WTC11 (cell line): Measurements from ENCODE around the gene RAP2B. TPM values are rescaled to one million over a fixed set of nuclear protein-coding genes. Genes with fewer than 3 reads are reported as not detected.

Experiments used
- ATAC-seq: fragments of 200-7000 bp; cut with Tn5 transposase; 2 replicates; pipeline ENCODE4 v1.10.0; 2021; ENCODE audit warnings: mild to moderate bottlenecking, moderate library complexity
- CTCF ChIA-PET: fragments of 300-600 bp; sonication (Branson Sonifier 250); formaldehyde crosslinking; loops from one replicate; lab custom pipeline; 2021; ENCODE audit warnings: antibody characterized with exemption; lab: Charles Lee
- POLR2A ChIA-PET: fragments of 350-600 bp; sonication (Branson Sonifier 250); formaldehyde crosslinking; loops from one replicate; lab custom pipeline; 2021; ENCODE audit warnings: antibody characterized with exemption; lab: Charles Lee
- DNase-seq: peaks from one replicate; pipeline ENCODE4 v3.0.0; 2021; ENCODE audit warnings: low spot score
- H3K27ac Mint-ChIP-seq: 2 replicates; pipeline ENCODE4 v1.8.0; 2021; ENCODE audit warnings: mixed read lengths
- H3K27me3 Mint-ChIP-seq: 2 replicates; pipeline ENCODE4 v1.8.0; 2021; ENCODE audit warnings: low read depth, mild to moderate bottlenecking, moderate library complexity, mixed read lengths
- H3K36me3 Mint-ChIP-seq: 2 replicates; pipeline ENCODE4 v1.8.0; 2021; ENCODE audit warnings: mixed read lengths
- H3K4me1 Mint-ChIP-seq: 2 replicates; pipeline ENCODE4 v1.8.0; 2022; ENCODE audit warnings: mixed read lengths
- H3K4me3 Mint-ChIP-seq: 2 replicates; pipeline ENCODE4 v1.8.0; 2021; ENCODE audit warnings: mild to moderate bottlenecking, moderate library complexity, mixed read lengths
- H3K9me3 Mint-ChIP-seq: 2 replicates; pipeline ENCODE4 v1.8.0; 2021; ENCODE audit warnings: mixed read lengths
- ATF1 ChIP-seq: sonication (generic); formaldehyde crosslinking; IDR thresholded peaks from 2 replicates; pipeline ENCODE4 v1.8.1; 2023; ENCODE audit warnings: mild to moderate bottlenecking, moderate library complexity, missing genetic modification reagents
- CREB1 ChIP-seq: sonication (generic); formaldehyde crosslinking; IDR thresholded peaks from 2 replicates; pipeline ENCODE4 v1.8.0; 2023; ENCODE audit warnings: mild to moderate bottlenecking, missing genetic modification reagents
- GABPB1 ChIP-seq: sonication (generic); formaldehyde crosslinking; IDR thresholded peaks from 2 replicates; pipeline ENCODE4 v1.8.1; 2023; ENCODE audit warnings: mild to moderate bottlenecking, missing genetic modification reagents
- GRHL2 ChIP-seq: fragments of 250-450 bp; sonication (Bioruptor Pico); IDR thresholded peaks from 2 replicates; pipeline ENCODE4 v1.8.0; 2022; ENCODE audit warnings: mild to moderate bottlenecking, moderate library complexity; ENCODE audit not compliant: insufficient replicate concordance, severe bottlenecking
- IRF2 ChIP-seq: sonication (generic); formaldehyde crosslinking; IDR thresholded peaks from 2 replicates; pipeline ENCODE4 v1.8.0; 2022; ENCODE audit warnings: low read depth, missing genetic modification reagents, borderline replicate concordance
- JUN ChIP-seq: sonication (generic); formaldehyde crosslinking; IDR thresholded peaks from 2 replicates; pipeline ENCODE4 v1.8.0; 2023; ENCODE audit warnings: mild to moderate bottlenecking, missing genetic modification reagents
- NR3C1 ChIP-seq: sonication (generic); formaldehyde crosslinking; conservative IDR thresholded peaks from 2 replicates; pipeline ENCODE4 v1.8.1; 2023; ENCODE audit warnings: low read depth, mild to moderate bottlenecking, missing genetic modification reagents
- ZNF121 ChIP-seq: sonication (generic); formaldehyde crosslinking; IDR thresholded peaks from 2 replicates; pipeline ENCODE4 v1.8.0; 2023; ENCODE audit warnings: missing genetic modification reagents
- ZNF396 ChIP-seq: fragments of 250-450 bp; sonication (Bioruptor Pico); IDR thresholded peaks from 2 replicates; pipeline ENCODE4 v1.8.0; 2021; ENCODE audit warnings: mild to moderate bottlenecking, moderate library complexity, borderline replicate concordance
- total RNA-seq: library from RNA; stranded (reverse); gene quantifications from 3 replicates; pipeline ENCODE4 v1.2.3, GENCODE V29; 2021
- TF ChIP-seq, protein P1 (sequence below): sonication (generic); formaldehyde crosslinking; IDR thresholded peaks from 2 replicates; pipeline ENCODE4 v1.8.0; 2022; ENCODE audit warnings: mild to moderate bottlenecking, missing genetic modification reagents
- TF ChIP-seq, protein P2 (sequence below): sonication (generic); formaldehyde crosslinking; IDR thresholded peaks from 2 replicates; pipeline ENCODE4 v1.8.1; 2022; ENCODE audit warnings: mild to moderate bottlenecking, moderate library complexity, missing genetic modification reagents
- TF ChIP-seq, protein P3 (sequence below): sonication (generic); formaldehyde crosslinking; IDR thresholded peaks from 2 replicates; pipeline ENCODE4 v1.8.0; 2022; ENCODE audit warnings: mild to moderate bottlenecking, missing genetic modification reagents
- TF ChIP-seq, protein P4 (sequence below): fragments of 250-450 bp; sonication (Bioruptor Pico); IDR thresholded peaks from 2 replicates; pipeline ENCODE4 v1.8.0; 2021; ENCODE audit warnings: mild to moderate bottlenecking
- TF ChIP-seq, protein P5 (sequence below): sonication (generic); formaldehyde crosslinking; IDR thresholded peaks from 2 replicates; pipeline ENCODE4 v1.8.1; 2023; ENCODE audit warnings: mild to moderate bottlenecking, missing genetic modification reagents, moderate library complexity
- TF ChIP-seq, protein P6 (sequence below): sonication (generic); formaldehyde crosslinking; IDR thresholded peaks from 2 replicates; pipeline ENCODE4 v1.8.1; 2023; ENCODE audit warnings: mild to moderate bottlenecking, missing genetic modification reagents
- TF ChIP-seq, protein P7 (sequence below): sonication (generic); formaldehyde crosslinking; IDR thresholded peaks from 2 replicates; pipeline ENCODE4 v1.8.1; 2023; ENCODE audit warnings: mild to moderate bottlenecking, missing genetic modification reagents, borderline replicate concordance

The RAP2B gene
- total RNA-seq, 1 experiment from 2014 or later: 25.6 TPM

DNA sequence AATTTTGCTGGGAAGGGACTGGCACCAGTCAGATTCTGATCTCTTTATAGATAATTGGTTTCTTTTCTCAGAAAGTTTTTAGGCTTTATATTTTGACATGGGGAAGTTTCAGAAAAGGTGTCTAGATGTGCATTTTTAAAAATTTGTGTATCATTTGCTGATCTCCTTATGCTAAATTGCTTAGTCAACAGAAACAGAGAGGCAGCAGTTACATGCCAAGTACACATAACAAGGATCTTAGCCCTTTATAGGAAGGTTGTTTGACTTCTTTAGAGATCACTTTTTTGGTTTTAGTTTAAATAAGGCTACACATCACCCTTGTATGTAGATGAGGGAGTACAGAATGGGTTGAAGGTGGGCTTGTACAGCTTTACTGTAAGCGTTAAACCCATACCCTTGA is 53.5 kb downstream of the RAP2B start:
- TF ChIP-seq, protein P1, sequence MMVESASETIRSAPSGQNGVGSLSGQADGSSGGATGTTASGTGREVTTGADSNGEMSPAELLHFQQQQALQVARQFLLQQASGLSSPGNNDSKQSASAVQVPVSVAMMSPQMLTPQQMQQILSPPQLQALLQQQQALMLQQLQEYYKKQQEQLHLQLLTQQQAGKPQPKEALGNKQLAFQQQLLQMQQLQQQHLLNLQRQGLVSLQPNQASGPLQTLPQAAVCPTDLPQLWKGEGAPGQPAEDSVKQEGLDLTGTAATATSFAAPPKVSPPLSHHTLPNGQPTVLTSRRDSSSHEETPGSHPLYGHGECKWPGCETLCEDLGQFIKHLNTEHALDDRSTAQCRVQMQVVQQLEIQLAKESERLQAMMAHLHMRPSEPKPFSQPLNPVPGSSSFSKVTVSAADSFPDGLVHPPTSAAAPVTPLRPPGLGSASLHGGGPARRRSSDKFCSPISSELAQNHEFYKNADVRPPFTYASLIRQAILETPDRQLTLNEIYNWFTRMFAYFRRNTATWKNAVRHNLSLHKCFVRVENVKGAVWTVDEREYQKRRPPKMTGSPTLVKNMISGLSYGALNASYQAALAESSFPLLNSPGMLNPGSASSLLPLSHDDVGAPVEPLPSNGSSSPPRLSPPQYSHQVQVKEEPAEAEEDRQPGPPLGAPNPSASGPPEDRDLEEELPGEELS: no peak
- TF ChIP-seq GABPB1 (CRISPR knock-in tag) (no peak), ZNF121 (CRISPR knock-in tag) (no peak), CREB1 (CRISPR knock-in tag) (no peak), JUN (CRISPR knock-in tag) (no peak), ATF1 (no peak), ZNF396 (no peak), GRHL2 (CRISPR knock-in tag) (no peak), IRF2 (CRISPR knock-in tag) (no peak), NR3C1 (CRISPR knock-in tag) (no peak)
- TF ChIP-seq, protein P2, sequence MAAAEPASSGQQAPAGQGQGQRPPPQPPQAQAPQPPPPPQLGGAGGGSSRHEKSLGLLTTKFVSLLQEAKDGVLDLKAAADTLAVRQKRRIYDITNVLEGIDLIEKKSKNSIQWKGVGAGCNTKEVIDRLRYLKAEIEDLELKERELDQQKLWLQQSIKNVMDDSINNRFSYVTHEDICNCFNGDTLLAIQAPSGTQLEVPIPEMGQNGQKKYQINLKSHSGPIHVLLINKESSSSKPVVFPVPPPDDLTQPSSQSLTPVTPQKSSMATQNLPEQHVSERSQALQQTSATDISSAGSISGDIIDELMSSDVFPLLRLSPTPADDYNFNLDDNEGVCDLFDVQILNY (CRISPR knock-in tag): no peak
- TF ChIP-seq, protein P3, sequence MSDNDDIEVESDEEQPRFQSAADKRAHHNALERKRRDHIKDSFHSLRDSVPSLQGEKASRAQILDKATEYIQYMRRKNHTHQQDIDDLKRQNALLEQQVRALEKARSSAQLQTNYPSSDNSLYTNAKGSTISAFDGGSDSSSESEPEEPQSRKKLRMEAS: no peak
- TF ChIP-seq, protein P4, sequence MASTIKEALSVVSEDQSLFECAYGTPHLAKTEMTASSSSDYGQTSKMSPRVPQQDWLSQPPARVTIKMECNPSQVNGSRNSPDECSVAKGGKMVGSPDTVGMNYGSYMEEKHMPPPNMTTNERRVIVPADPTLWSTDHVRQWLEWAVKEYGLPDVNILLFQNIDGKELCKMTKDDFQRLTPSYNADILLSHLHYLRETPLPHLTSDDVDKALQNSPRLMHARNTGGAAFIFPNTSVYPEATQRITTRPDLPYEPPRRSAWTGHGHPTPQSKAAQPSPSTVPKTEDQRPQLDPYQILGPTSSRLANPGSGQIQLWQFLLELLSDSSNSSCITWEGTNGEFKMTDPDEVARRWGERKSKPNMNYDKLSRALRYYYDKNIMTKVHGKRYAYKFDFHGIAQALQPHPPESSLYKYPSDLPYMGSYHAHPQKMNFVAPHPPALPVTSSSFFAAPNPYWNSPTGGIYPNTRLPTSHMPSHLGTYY (CRISPR knock-in tag): no peak
- TF ChIP-seq, protein P5, sequence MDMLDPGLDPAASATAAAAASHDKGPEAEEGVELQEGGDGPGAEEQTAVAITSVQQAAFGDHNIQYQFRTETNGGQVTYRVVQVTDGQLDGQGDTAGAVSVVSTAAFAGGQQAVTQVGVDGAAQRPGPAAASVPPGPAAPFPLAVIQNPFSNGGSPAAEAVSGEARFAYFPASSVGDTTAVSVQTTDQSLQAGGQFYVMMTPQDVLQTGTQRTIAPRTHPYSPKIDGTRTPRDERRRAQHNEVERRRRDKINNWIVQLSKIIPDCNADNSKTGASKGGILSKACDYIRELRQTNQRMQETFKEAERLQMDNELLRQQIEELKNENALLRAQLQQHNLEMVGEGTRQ (CRISPR knock-in tag): no peak
- TF ChIP-seq, protein P6, sequence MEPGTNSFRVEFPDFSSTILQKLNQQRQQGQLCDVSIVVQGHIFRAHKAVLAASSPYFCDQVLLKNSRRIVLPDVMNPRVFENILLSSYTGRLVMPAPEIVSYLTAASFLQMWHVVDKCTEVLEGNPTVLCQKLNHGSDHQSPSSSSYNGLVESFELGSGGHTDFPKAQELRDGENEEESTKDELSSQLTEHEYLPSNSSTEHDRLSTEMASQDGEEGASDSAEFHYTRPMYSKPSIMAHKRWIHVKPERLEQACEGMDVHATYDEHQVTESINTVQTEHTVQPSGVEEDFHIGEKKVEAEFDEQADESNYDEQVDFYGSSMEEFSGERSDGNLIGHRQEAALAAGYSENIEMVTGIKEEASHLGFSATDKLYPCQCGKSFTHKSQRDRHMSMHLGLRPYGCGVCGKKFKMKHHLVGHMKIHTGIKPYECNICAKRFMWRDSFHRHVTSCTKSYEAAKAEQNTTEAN (CRISPR knock-in tag): no peak
- TF ChIP-seq, protein P7, sequence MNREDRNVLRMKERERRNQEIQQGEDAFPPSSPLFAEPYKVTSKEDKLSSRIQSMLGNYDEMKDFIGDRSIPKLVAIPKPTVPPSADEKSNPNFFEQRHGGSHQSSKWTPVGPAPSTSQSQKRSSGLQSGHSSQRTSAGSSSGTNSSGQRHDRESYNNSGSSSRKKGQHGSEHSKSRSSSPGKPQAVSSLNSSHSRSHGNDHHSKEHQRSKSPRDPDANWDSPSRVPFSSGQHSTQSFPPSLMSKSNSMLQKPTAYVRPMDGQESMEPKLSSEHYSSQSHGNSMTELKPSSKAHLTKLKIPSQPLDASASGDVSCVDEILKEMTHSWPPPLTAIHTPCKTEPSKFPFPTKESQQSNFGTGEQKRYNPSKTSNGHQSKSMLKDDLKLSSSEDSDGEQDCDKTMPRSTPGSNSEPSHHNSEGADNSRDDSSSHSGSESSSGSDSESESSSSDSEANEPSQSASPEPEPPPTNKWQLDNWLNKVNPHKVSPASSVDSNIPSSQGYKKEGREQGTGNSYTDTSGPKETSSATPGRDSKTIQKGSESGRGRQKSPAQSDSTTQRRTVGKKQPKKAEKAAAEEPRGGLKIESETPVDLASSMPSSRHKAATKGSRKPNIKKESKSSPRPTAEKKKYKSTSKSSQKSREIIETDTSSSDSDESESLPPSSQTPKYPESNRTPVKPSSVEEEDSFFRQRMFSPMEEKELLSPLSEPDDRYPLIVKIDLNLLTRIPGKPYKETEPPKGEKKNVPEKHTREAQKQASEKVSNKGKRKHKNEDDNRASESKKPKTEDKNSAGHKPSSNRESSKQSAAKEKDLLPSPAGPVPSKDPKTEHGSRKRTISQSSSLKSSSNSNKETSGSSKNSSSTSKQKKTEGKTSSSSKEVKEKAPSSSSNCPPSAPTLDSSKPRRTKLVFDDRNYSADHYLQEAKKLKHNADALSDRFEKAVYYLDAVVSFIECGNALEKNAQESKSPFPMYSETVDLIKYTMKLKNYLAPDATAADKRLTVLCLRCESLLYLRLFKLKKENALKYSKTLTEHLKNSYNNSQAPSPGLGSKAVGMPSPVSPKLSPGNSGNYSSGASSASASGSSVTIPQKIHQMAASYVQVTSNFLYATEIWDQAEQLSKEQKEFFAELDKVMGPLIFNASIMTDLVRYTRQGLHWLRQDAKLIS (CRISPR knock-in tag): no peak
- ChIA-PET CTCF (no interaction called here), POLR2A (no interaction called here)
- ATAC-seq (no peak), DNase-seq (no peak)
- Mint-ChIP-seq H3K4me1 (peaks cover 26% of the 10 kb centered on the region), H3K27ac (no peak overlapping the region), H3K4me3 (no peak overlapping the region), H3K36me3 (no peaks in the 10 kb centered on the region), H3K9me3 (no peaks in the 10 kb centered on the region), H3K27me3 (no peaks in the 10 kb centered on the region)
